ENCODE results near the gene ARCN1. TPM values are rescaled to one million over a fixed set of nuclear protein-coding genes. Genes with fewer than 3 reads are reported as not detected.

Gene ARCN1
- total RNA-seq (77.6 and 94.3 TPM in 2 replicates), polyA plus RNA-seq (117 and 124 TPM in 2 replicates)

- no peaks in the 10 kb centered on the region for H3K27me3 ChIP-seq
- no peaks in the 10 kb centered on the region for H3K36me3 ChIP-seq
- no peaks in the 10 kb centered on the region for H3K9me3 ChIP-seq (ENCODE audit: low read depth)
- TF ChIP-seq CTCF (IDR thresholded peaks at IDR 0.05; ENCODE audit: low read depth, low read length): no peak
- peak within 1 kb of the TSS; percentile 95 for H3K4me3 ChIP-seq
- H3K4me1 ChIP-seq (ENCODE audit: low read depth): peaks cover 15% of the 10 kb centered on the region
- DNase-seq (ENCODE audit: low read depth in 1 of 2, low spot score in 1 of 2): peak; percentile 84 to 87
- H3K27ac ChIP-seq: peak within 1 kb of the TSS; percentile 98
Observed at GRCh38 chr11:118572061-118572980, at the start of gene ARCN1. Gene ARCN1, plus strand, starts transcription at chr11:118572409. Its CDS starts 139 bp downstream, at chr11:118572548.

GRCh38 chr11:118522571-118523072, 49.6 kb upstream of the ARCN1 start:
- Histone ChIP-seq H3K27me3 (no peaks in the 10 kb centered on the region), H3K27ac (peak overlapping the region; percentile 15), H3K4me1 (ENCODE audit: low read depth) (no peaks in the 10 kb centered on the region), H3K4me3 (no peak overlapping the region), H3K36me3 (peaks cover 53% of the 10 kb centered on the region), H3K9me3 (ENCODE audit: low read depth) (no peaks in the 10 kb centered on the region)
- DNase-seq (ENCODE audit: low read depth in 1 of 2, low spot score in 1 of 2): peak; percentile 59 to 62
- peak; percentile 60 for TF ChIP-seq CTCF (IDR thresholded peaks at IDR 0.05; ENCODE audit: low read depth, low read length)

GRCh38 chr11:118524356-118524755, 47.9 kb upstream of the ARCN1 start:
- Histone ChIP-seq H3K9me3 (ENCODE audit: low read depth) (no peaks in the 10 kb centered on the region), H3K27me3 (no peaks in the 10 kb centered on the region), H3K4me3 (no peak overlapping the region), H3K36me3 (peaks cover 42% of the 10 kb centered on the region), H3K27ac (no peak overlapping the region), H3K4me1 (ENCODE audit: low read depth) (no peaks in the 10 kb centered on the region)
- no peak for DNase-seq (ENCODE audit: low read depth in 1 of 2, low spot score in 1 of 2)
- TF ChIP-seq CTCF (IDR thresholded peaks at IDR 0.05; ENCODE audit: low read depth, low read length): no peak

GRCh38 chr11:118524757-118525470, 47.3 kb upstream of the ARCN1 start:
- Histone ChIP-seq H3K9me3 (ENCODE audit: low read depth) (no peaks in the 10 kb centered on the region), H3K27me3 (no peaks in the 10 kb centered on the region), H3K27ac (no peak overlapping the region), H3K36me3 (peaks cover 37% of the 10 kb centered on the region), H3K4me3 (no peak overlapping the region), H3K4me1 (ENCODE audit: low read depth) (no peaks in the 10 kb centered on the region)
- DNase-seq (ENCODE audit: low read depth in 1 of 2, low spot score in 1 of 2): no peak
- TF ChIP-seq CTCF (IDR thresholded peaks at IDR 0.05; ENCODE audit: low read depth, low read length): no peak

- Histone ChIP-seq H3K4me1 (ENCODE audit: low read depth) (no peaks in the 10 kb centered on the region), H3K36me3 (peaks cover 19% of the 10 kb centered on the region), H3K27ac (no peak overlapping the region), H3K27me3 (no peaks in the 10 kb centered on the region), H3K9me3 (ENCODE audit: low read depth) (no peaks in the 10 kb centered on the region), H3K4me3 (no peak overlapping the region)
- no peak for DNase-seq (ENCODE audit: low read depth in 1 of 2, low spot score in 1 of 2)
- TF ChIP-seq CTCF (IDR thresholded peaks at IDR 0.05; ENCODE audit: low read depth, low read length): no peak
Observed at GRCh38 chr11:118526688-118527087, 45.5 kb upstream of the ARCN1 start.
